GM10847 (cell line): ENCODE measurements around the gene SHKBP1.

Experiments
- POLR2A ChIP-seq: IDR thresholded peaks from 2 replicates; pipeline ENCODE4 v1.6.1; 2011; ENCODE audit not compliant: insufficient read length; ENCODE audit errors: extremely low read depth

SHKBP1 gene

GRCh38 chr19:40552848-40553247 lies 23.8 kb upstream of the SHKBP1 start:
- no peak for TF ChIP-seq POLR2A

GRCh38 chr19:40553885-40554857 lies 22.5 kb upstream of the SHKBP1 start:
- TF ChIP-seq POLR2A: no peak

- TF ChIP-seq POLR2A: no peak
Observed at GRCh38 chr19:40555978-40556689, 20.5 kb upstream of the SHKBP1 start.

- no peak for TF ChIP-seq POLR2A
Observed at GRCh38 chr19:40556953-40557530, 19.6 kb upstream of the SHKBP1 start.

GRCh38 chr19:40559394-40559793 lies 17.3 kb upstream of the SHKBP1 start:
- no peak for TF ChIP-seq POLR2A

GRCh38 chr19:40560092-40560507 lies 16.6 kb upstream of the SHKBP1 start:
- TF ChIP-seq POLR2A: no peak

GRCh38 chr19:40561947-40562346 lies 14.7 kb upstream of the SHKBP1 start:
- TF ChIP-seq POLR2A: no peak

- TF ChIP-seq POLR2A: no peak
Observed at GRCh38 chr19:40565355-40565754, 11.3 kb upstream of the SHKBP1 start.

GRCh38 chr19:40565910-40566495 lies 10.7 kb upstream of the SHKBP1 start:
- no peak for TF ChIP-seq POLR2A

- TF ChIP-seq POLR2A: no peak
Observed at GRCh38 chr19:40567040-40567749, 9.5 kb upstream of the SHKBP1 start.

GRCh38 chr19:40567750-40568494 lies 8.8 kb upstream of the SHKBP1 start:
- TF ChIP-seq POLR2A: no peak

- TF ChIP-seq POLR2A: no peak
Observed at GRCh38 chr19:40570313-40571004, 6.2 kb upstream of the SHKBP1 start.

GRCh38 chr19:40571005-40571318 lies 5.7 kb upstream of the SHKBP1 start:
- no peak for TF ChIP-seq POLR2A
